Measurements from ENCODE around the gene SENP3. TPM values are rescaled to one million over a fixed set of nuclear protein-coding genes. Genes with fewer than 3 reads are reported as not detected.

Gene SENP3
- total and polyA plus RNA-seq, 2 of the 13 experiments (the other 11 are each of a cell fraction or from before 2014, with no cell fraction given), result 55.8 to 75.4 TPM

- TF ChIP-seq JUNB (CRISPR knock-in tag; IDR thresholded peaks at IDR 0.05; ENCODE audit: borderline replicate concordance) (no peak), MED13 (CRISPR knock-in tag; IDR thresholded peaks at IDR 0.05) (no peak), CREBL2 (CRISPR knock-in tag; IDR thresholded peaks at IDR 0.05; ENCODE audit: borderline replicate concordance) (no peak), TBP (CRISPR knock-in tag; IDR thresholded peaks at IDR 0.05) (no peak), POLR2AphosphoS5 (IDR thresholded peaks at IDR 0.05; ENCODE audit: low read depth, low read length) (peak; percentile 51; the same call in 1 of the 2 replicates), MYNN (CRISPR knock-in tag; IDR thresholded peaks at IDR 0.05; ENCODE audit: low read depth) (0 out of 2 replicates have a peak, but pooled peaks have one; percentile 29), MAFK (conservative IDR thresholded peaks at IDR 0.05 in 1 of 2, IDR thresholded peaks at IDR 0.05 in 1 of 2; ENCODE audit: low read length in 2 of 2) (no peak), ZNF510 (CRISPR knock-in tag; IDR thresholded peaks at IDR 0.05; ENCODE audit: low read depth) (no peak), KMT2A (CRISPR knock-in tag; IDR thresholded peaks at IDR 0.05) (no peak), KLF11 (CRISPR knock-in tag; IDR thresholded peaks at IDR 0.05) (peak; percentile 88; the same call in 1 of the 2 replicates), SOX5 (CRISPR knock-in tag; IDR thresholded peaks at IDR 0.05; ENCODE audit: borderline replicate concordance) (peak; percentile 46; the same call in 1 of the 2 replicates), SUZ12 (IDR thresholded peaks at IDR 0.05; ENCODE audit: low read depth, low read length) (no peak), POLR2G (IDR thresholded peaks at IDR 0.05; ENCODE audit: low read depth, low read length) (peak; percentile 60; the same call in 1 of the 2 replicates), KLF9 (CRISPR knock-in tag; IDR thresholded peaks at IDR 0.05; ENCODE audit: low read depth) (no peak), RARA (CRISPR knock-in tag; IDR thresholded peaks at IDR 0.05) (no peak), EED (CRISPR knock-in tag; IDR thresholded peaks at IDR 0.05) (no peak), ZNF446 (CRISPR knock-in tag; IDR thresholded peaks at IDR 0.05) (no peak), ZMAT3 (CRISPR knock-in tag; conservative IDR thresholded peaks at IDR 0.05) (0 out of 2 replicates have a peak, but pooled peaks have one; percentile 42), GTF2F1 (IDR thresholded peaks at IDR 0.05; ENCODE audit: low read length) (no peak), NAIF1 (CRISPR knock-in tag; IDR thresholded peaks at IDR 0.05; ENCODE audit: borderline replicate concordance) (0 out of 2 replicates have a peak, but pooled peaks have one; percentile 32), SATB2 (CRISPR knock-in tag; IDR thresholded peaks at IDR 0.05) (no peak), EP300 (IDR thresholded peaks at IDR 0.05; ENCODE audit: low read depth in 2 of 2, low read length in 2 of 2) (no peak; a peak in 1 of 4 replicates), EP300 (CRISPR knock-in tag; IDR thresholded peaks at IDR 0.05; ENCODE audit: borderline replicate concordance) (no peak), ARHGAP35 (CRISPR knock-in tag; IDR thresholded peaks at IDR 0.05; ENCODE audit: borderline replicate concordance) (no peak), TAF1 (CRISPR knock-in tag; IDR thresholded peaks at IDR 0.05) (peak; percentile 29; the same call in 1 of the 2 replicates), GABPA (IDR thresholded peaks at IDR 0.05; ENCODE audit: low read depth, low read length) (no peak), GABPA (CRISPR knock-in tag; IDR thresholded peaks at IDR 0.05; ENCODE audit: low read depth) (no peak), CC2D1A (CRISPR knock-in tag; IDR thresholded peaks at IDR 0.05) (no peak), ZNF382 (CRISPR knock-in tag; IDR thresholded peaks at IDR 0.05; ENCODE audit: borderline replicate concordance) (no peak), KDM2A (CRISPR knock-in tag; IDR thresholded peaks at IDR 0.05; ENCODE audit: borderline replicate concordance, low read depth) (peak; percentile 31; the same call in 1 of the 2 replicates)
- TF ChIP-seq, protein P1, sequence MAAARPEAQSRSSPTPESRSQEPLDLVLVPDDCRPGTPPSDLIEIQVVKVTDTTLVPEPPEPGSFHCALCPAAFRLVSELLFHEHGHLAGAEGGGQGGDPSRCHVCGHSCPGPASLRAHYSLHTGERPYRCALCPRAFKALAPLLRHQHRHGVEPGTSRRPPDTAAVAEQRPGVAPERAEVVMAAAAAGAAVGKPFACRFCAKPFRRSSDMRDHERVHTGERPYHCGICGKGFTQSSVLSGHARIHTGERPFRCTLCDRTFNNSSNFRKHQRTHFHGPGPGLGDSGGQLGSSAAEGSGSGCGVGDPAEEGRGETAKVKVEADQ (CRISPR knock-in tag; IDR thresholded peaks at IDR 0.05; ENCODE audit: borderline replicate concordance), result no peak
- TF ChIP-seq, protein P2, sequence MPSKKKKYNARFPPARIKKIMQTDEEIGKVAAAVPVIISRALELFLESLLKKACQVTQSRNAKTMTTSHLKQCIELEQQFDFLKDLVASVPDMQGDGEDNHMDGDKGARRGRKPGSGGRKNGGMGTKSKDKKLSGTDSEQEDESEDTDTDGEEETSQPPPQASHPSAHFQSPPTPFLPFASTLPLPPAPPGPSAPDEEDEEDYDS (CRISPR knock-in tag; IDR thresholded peaks at IDR 0.05), result 0 out of 2 replicates have a peak, but pooled peaks have one; percentile 4
Observed at GRCh38 chr17:7615265-7615747, 53.6 kb downstream of the SENP3 start (continued).
